Right forelimb (tissue), 1 donor: Measurements from ENCODE around the gene RBM12.
A peak's percentile ranks its signal among the peaks of the same experiment; 100 is the strongest.

ENCODE experiments used
- DNase-seq: peaks from one replicate; pipeline ENCODE4 v3.0.0-alpha.2; 2018

RBM12 gene

GRCh38 chr20:35619196-35620095 lies 45.3 kb downstream of the RBM12 start:
- DNase-seq = peak; percentile 91

DNA sequence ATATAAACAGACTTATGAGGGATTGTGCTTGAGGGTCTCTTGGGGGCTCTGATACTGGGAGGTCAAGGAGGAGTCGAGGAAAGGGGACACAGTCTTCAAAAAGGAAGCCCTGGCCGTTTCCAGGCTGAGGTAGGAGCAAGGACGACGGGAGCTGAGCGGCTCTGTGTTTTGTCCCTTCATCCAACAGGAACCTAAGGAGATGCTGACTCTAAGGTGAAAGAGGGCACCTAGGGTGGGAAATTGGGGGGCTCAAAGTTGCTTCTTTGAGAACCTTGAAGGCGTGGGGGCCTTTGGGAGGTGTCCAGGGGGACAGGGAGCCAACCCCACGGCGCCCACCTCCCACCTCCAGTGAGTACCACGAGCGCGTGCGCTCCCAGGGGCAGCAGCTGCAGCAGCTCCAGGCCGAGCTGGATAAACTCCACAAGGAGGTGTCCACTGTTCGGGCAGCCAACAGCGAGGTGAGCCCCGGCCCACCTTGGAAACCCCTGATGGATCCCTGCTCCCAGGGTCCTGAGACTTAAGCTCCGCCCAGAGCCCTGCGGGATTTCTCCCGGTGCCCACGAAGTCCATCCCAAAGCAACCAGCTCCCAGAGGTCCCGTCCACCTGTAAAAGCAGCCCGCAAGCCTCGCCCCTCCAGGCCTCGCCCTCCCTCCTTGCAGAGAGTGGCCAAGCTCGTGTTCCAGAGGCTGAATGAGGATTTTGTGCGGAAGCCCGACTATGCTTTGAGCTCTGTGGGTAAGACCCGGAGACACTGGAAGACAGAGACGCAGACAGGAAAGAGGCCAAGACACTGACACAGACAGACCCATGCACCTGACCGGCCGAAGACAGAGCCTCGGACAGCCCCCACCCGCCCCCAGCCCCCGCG lies 46.2 kb downstream of the RBM12 start:
- DNase-seq = no peak

DNA sequence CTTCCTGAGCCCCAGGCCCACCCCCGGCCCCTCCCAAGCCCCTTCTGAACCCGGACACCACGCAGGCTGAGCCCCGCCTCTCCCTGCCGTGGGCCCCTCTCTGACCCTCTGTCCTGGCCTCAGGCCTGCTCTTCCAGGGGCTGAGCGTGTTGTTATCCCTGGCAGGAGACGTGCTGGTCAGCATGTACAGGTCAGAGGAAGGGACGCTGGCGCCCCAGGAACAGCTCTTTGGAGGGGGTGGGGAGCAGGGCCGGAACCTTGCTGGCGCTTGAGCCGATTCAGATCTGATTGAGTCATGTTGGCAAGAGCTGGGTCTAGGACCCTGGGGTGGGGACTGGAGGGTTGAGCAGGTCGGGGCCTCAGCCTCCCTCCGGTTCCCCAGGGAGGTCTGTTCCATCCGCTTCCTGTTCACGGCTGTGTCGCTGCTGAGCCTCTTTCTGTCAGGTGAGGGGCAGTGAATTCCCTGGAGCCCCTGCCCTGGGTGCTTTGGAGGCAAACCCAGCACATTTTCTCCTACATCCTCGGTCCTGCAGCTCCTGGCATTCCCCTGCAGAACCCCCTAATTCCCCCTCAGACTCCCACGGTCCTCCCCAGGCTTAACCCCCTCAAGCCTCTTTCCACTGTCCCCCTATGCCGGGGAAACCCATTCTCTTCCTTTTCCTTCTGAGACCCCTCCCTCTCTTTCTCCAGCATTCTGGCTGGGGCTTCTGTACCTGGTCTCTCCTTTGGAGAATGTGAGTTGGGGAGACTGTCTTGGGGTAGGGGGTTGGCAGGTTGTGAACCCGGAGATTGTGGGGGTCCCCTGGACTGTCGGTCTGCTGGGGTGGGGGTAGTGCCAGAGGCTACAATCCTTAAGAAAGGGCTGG lies 47.1 kb downstream of the RBM12 start:
- DNase-seq = peak; percentile 73

DNA sequence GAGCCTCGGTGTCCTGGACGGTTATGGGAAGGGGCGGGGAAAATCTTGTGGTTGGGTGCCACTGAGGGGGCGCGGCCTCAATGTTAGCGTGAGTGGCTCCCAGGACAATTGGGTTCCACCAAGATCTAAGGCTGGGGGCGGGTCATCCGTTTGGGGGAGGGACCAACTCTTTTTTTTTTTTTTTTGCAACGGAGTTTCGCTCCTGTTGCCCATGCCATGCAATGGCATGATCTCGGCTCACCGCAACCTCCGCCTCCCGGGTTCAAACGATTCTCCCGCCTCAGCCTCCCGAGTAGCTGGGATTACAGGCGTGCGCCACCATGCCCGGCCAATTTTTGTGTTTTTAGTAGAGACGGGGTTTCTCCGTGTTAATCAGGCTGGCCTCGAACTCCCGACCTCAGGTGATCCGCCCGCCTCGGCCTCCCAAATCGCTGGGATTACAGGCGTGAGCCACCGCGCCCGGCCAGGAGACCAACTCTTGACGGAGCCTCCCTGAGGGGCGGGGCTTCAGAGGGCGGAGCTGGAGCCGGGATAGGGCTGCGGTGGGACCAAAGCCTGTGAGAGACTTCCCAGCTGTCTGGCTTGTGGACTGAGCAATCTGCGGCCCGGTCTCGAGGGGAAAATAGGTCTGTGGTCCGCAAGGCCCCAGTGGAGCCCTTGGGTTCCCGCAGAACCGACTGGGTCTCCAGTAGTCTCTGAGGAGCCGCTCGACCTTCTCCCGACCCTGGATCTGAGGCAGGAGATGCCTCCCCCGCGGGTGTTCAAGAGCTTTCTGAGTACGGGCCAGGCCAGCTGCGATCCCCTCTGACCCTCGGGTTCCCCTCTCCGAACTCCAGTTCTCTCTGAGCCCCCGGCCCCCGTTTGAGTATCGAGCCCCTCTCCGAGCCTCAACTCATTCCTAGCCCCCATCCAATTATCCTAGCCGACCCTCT lies 48.0 kb downstream of the RBM12 start:
- DNase-seq = peak; percentile 72

DNA sequence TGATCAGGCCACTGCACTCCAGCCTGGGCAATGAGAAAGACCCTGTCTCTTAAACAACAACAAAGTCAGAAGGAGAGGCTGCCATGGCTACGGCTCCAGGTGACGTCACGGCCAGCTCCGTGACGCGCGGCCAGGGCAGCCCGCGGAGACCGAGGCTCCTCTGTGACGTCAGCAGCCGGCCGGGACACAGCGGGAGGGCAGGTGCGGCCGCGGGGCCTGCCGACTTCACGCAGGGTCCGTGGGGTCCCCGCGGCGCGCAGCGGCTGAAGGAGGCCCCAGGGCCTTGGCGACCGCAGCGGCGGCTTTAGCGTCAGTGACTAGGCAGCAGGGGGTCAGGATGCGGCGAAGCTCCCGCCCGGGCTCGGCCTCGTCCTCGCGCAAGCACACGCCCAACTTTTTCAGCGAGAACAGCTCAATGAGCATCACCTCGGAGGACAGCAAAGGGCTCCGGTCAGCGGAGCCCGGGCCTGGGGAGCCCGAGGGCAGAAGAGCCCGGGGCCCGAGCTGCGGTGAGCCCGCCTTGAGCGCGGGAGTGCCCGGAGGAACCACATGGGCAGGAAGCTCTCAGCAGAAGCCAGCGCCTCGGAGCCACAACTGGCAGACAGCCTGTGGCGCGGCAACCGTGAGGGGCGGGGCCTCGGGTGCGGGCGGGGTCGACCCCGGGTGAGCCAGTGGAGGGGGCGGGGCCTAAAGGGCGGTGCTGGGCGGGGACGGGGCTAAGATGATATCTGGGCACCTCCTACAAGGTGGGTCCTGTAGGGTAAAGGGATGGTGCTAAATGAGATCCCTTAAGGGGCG lies 48.8 kb downstream of the RBM12 start, which contains the start of gene SPAG4:
Gene SPAG4 (plus strand): TSS at position 163 of the 798 bp plus-strand sequence. CDS start 175 bp downstream, at position 338.
- DNase-seq = peak; percentile 96

DNA sequence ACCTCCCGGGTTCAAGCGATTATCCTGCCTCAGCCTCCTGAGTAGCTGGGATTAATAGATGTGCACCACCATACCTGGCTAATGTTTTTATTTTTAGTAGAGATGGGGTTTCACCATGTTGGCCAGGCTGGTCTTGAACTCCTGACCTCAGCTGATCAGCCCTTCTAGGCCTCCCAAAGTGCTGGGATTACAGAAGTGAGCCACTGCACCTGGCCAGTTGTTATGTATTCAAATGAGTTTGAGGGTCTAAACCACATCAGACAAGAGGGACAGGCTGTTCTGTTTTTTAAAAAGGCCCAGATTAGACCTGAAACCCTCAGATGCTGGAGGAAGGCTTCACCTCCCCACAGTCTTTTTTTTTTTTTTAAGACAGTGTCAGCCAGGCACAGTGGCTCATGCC lies 53.2 kb downstream of the RBM12 start:
- DNase-seq = no peak

GRCh38 chr20:35610833-35611427 lies 53.8 kb downstream of the RBM12 start:
- DNase-seq = no peak

GRCh38 chr20:35607003-35607735 lies 57.5 kb downstream of the RBM12 start:
- DNase-seq = no peak

DNA sequence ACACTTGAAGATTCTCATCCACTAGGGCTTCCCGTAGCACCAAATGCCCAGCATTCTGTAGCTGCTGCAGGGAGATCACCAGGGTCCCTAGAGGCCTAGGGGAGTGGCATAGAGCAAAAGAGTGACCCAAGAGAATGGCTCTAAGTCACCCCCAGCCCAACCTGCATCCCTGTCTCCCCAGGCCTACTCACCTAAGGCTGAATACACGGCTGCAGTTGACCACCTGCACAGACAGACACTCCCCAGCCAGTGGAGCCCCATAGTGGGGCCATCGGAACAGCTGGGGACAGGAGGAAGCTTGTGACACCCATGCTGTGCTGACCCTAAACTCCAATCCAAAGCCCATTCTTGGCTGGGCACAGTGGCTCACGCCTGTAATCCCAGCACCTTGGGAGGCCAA lies 58.6 kb downstream of the RBM12 start:
- DNase-seq = no peak

GRCh38 chr20:35604449-35604747 lies 60.3 kb downstream of the RBM12 start:
- DNase-seq = no peak

- DNase-seq = no peak
These were observed 60.8 kb downstream of the RBM12 start for GRCh38 chr20:35603695-35604448.

DNA sequence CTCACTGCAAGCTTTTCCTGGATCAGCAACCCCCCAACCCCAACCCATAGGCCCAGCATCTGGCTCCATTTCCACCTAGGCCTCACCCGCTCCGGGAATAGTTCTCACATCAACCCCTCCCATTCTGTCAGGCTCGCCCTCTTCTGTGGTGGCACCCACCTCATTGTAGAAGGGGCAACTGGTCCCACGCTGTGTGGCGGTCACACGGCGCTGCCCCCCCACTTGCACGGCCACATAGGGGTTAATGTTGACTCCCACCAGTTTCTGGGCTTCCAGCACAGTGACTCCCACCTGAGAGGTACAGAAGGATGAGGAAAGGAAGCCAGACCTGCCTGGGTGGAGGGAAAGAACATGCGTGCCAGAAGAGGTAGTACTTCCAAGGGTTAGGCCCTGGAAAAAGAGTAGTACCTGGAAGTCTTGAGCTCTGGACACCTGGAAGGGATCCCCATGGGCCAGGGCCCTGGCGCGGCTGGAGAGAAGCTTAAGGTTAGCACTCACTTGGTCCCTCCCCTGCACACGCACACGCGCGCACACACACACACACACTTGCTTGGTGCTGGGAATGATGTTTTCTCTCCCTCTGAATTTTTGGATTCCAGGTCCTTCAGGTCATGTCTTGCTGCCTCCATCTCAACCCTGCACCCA lies 61.7 kb downstream of the RBM12 start:
- DNase-seq = no peak

GRCh38 chr20:35601990-35602389 lies 62.7 kb downstream of the RBM12 start:
- DNase-seq = no peak

DNA sequence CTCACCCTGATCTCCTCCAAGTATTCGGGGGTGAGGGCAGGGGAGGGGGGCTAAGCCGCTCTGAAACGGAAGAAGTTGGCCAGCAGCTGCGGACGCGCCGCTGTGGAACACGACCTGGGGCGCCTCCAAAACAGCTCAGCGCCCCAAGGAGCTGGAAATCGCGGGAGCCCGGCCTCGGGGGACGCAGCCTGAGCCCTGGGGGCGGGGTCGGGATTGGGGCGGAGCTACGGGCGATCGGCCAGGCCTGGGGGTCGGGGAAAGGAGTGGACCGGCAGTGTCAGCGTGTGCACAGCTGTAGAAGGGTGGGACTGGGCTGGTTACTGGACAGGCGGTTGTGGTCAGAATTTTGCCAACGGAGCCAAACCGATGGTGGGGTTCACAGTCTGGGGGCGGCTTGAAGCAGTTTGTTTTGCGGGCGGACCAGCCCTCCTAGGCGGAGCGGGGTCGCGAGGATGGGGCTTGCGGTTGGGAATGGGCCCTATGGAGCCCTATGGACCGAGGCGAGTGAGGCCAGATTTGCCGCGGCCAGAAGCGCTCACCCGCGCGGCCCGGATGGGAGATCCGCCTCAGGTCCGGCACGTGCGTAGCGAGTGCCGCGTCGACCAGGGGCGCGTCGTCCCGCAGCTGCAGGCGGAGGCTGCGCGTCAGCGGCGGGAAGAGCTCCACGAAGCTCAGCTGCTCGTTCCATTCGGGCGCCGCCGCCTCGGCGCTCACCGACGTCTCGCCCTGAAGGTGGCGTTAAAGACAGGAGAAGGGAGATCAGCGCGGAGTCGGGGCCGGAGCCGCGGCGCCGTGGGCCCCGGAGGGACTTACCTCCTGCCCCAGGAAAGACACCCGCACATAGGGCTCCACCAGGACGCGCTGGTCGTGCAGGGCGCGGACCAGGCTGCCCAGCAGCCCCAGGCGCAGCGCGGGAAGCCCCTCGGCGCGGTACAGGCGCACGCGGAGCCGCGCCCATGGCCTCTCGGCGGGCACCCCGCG lies 63.4 kb downstream of the RBM12 start:
- DNase-seq = peak; percentile 86

- no peak for DNase-seq
These were observed 64.3 kb downstream of the RBM12 start for GRCh38 chr20:35600176-35600992.

GRCh38 chr20:35599776-35600120 lies 65.0 kb downstream of the RBM12 start:
- DNase-seq = no peak
